CD4-positive, alpha-beta T cell treated with Interferon alpha-2 for 1 hour (primary cell): ENCODE data around the gene PCDHGC3.
A peak's percentile ranks its signal among the peaks of the same experiment; 100 is the strongest.
"Not testable (repeated sequence)": the region's sequence is repeated elsewhere in the genome, so short reads cannot be mapped to it uniquely, and the experiment has no call there.

Experiments
- DNase-seq, 2 donors: peaks; one replicate each; pipeline ENCODE4 v3.0.0-alpha.2; 2020 to 2022

PCDHGC3 gene

GRCh38 chr5:141475625-141476131 is at the start of gene PCDHGC3:
Gene PCDHGC3, plus strand, starts transcription at chr5:141475966. Its CDS starts 151 bp downstream, at chr5:141476117.
- DNase-seq, result peak; percentile 23 to 39

- DNase-seq, result no peak
These were observed 47.9 kb upstream of the PCDHGC3 start for GRCh38 chr5:141427783-141428426.

- peak; percentile 29 to 38 for DNase-seq
These were observed 45.2 kb upstream of the PCDHGC3 start, which contains the start of gene PCDHGA12 for GRCh38 chr5:141430332-141431113. Gene PCDHGA12, plus strand, starts transcription at chr5:141430507. Its CDS starts 253 bp downstream, at chr5:141430760.

- DNase-seq, result no peak
These were observed 44.5 kb upstream of the PCDHGC3 start for GRCh38 chr5:141431286-141431685.

GRCh38 chr5:141432308-141432707 is 43.5 kb upstream of the PCDHGC3 start:
- not testable (repeated sequence) for DNase-seq

GRCh38 chr5:141432726-141433125 is 43.0 kb upstream of the PCDHGC3 start:
- DNase-seq, result not testable (repeated sequence)

GRCh38 chr5:141434006-141434405 is 41.8 kb upstream of the PCDHGC3 start:
- DNase-seq, result no peak

- DNase-seq, result no peak
These were observed 38.5 kb upstream of the PCDHGC3 start for GRCh38 chr5:141437221-141437620.

GRCh38 chr5:141439411-141440141 is 36.2 kb upstream of the PCDHGC3 start:
- DNase-seq, result no peak

- DNase-seq, result no peak
These were observed 35.4 kb upstream of the PCDHGC3 start for GRCh38 chr5:141440341-141440740.

- DNase-seq, result no peak
These were observed 34.1 kb upstream of the PCDHGC3 start for GRCh38 chr5:141441571-141442170.

- no peak for DNase-seq
These were observed 10.4 kb upstream of the PCDHGC3 start for GRCh38 chr5:141465351-141465750.

- no peak for DNase-seq
These were observed 556 bp downstream of the PCDHGC3 start for GRCh38 chr5:141476132-141476911.

- DNase-seq, result no peak
These were observed 1.3 kb downstream of the PCDHGC3 start for GRCh38 chr5:141477044-141477575.

- no peak for DNase-seq
These were observed 2.0 kb downstream of the PCDHGC3 start for GRCh38 chr5:141477815-141478214.

GRCh38 chr5:141478321-141478945 is 2.7 kb downstream of the PCDHGC3 start:
- no peak for DNase-seq

GRCh38 chr5:141479776-141480175 is 4.0 kb downstream of the PCDHGC3 start:
- no peak for DNase-seq

- no peak for DNase-seq
These were observed 8.1 kb downstream of the PCDHGC3 start for GRCh38 chr5:141483902-141484301.

GRCh38 chr5:141484310-141484640 is 8.5 kb downstream of the PCDHGC3 start:
- DNase-seq, result no peak

- no peak for DNase-seq
These were observed 9.0 kb downstream of the PCDHGC3 start, which contains the start of gene PCDHGC4 for GRCh38 chr5:141484641-141485311. Gene PCDHGC4, plus strand, starts transcription at chr5:141485030. Its CDS starts 144 bp downstream, at chr5:141485174.
